WTC11 (cell line): ENCODE data around the gene ADAM8. TPM values are rescaled to one million over a fixed set of nuclear protein-coding genes. Genes with fewer than 3 reads are reported as not detected.

ENCODE experiments used
- ATAC-seq: fragments of 200-7000 bp; cut with Tn5 transposase; 2 replicates; pipeline ENCODE4 v1.10.0; 2021; ENCODE audit warnings: mild to moderate bottlenecking, moderate library complexity
- CTCF ChIA-PET: fragments of 300-600 bp; sonication (Branson Sonifier 250); formaldehyde crosslinking; loops from one replicate; lab custom pipeline; 2021; ENCODE audit warnings: antibody characterized with exemption; lab: Charles Lee
- POLR2A ChIA-PET: fragments of 350-600 bp; sonication (Branson Sonifier 250); formaldehyde crosslinking; loops from one replicate; lab custom pipeline; 2021; ENCODE audit warnings: antibody characterized with exemption; lab: Charles Lee
- DNase-seq: peaks from one replicate; pipeline ENCODE4 v3.0.0; 2021; ENCODE audit warnings: low spot score
- H3K27ac Mint-ChIP-seq: 2 replicates; pipeline ENCODE4 v1.8.0; 2021; ENCODE audit warnings: mixed read lengths
- H3K27me3 Mint-ChIP-seq: 2 replicates; pipeline ENCODE4 v1.8.0; 2021; ENCODE audit warnings: low read depth, mild to moderate bottlenecking, moderate library complexity, mixed read lengths
- H3K36me3 Mint-ChIP-seq: 2 replicates; pipeline ENCODE4 v1.8.0; 2021; ENCODE audit warnings: mixed read lengths
- H3K4me1 Mint-ChIP-seq: 2 replicates; pipeline ENCODE4 v1.8.0; 2022; ENCODE audit warnings: mixed read lengths
- H3K4me3 Mint-ChIP-seq: 2 replicates; pipeline ENCODE4 v1.8.0; 2021; ENCODE audit warnings: mild to moderate bottlenecking, moderate library complexity, mixed read lengths
- H3K9me3 Mint-ChIP-seq: 2 replicates; pipeline ENCODE4 v1.8.0; 2021; ENCODE audit warnings: mixed read lengths
- ATF6 ChIP-seq: sonication (generic); formaldehyde crosslinking; IDR thresholded peaks from 2 replicates; pipeline ENCODE4 v1.8.1; 2023; ENCODE audit warnings: mild to moderate bottlenecking, missing genetic modification reagents
- CDX4 ChIP-seq: fragments of 250-450 bp; sonication (Bioruptor Pico); IDR thresholded peaks from 2 replicates; pipeline ENCODE4 v1.9.0; 2021; ENCODE audit warnings: moderate library complexity, mild to moderate bottlenecking, inconsistent platforms, borderline replicate concordance
- E2F4 ChIP-seq: sonication (generic); formaldehyde crosslinking; IDR thresholded peaks from 2 replicates; pipeline ENCODE4 v1.8.1; 2022; ENCODE audit warnings: low read depth, mild to moderate bottlenecking, moderate library complexity, missing genetic modification reagents, borderline replicate concordance
- GABPB1 ChIP-seq: sonication (generic); formaldehyde crosslinking; IDR thresholded peaks from 2 replicates; pipeline ENCODE4 v1.8.1; 2023; ENCODE audit warnings: mild to moderate bottlenecking, missing genetic modification reagents
- JUN ChIP-seq: sonication (generic); formaldehyde crosslinking; IDR thresholded peaks from 2 replicates; pipeline ENCODE4 v1.8.0; 2023; ENCODE audit warnings: mild to moderate bottlenecking, missing genetic modification reagents
- KAT7 ChIP-seq: sonication (generic); formaldehyde crosslinking; IDR thresholded peaks from 2 replicates; pipeline ENCODE4 v1.8.1; 2023; ENCODE audit warnings: missing genetic modification reagents, mild to moderate bottlenecking, borderline replicate concordance
- MYBL2 ChIP-seq: sonication (generic); formaldehyde crosslinking; IDR thresholded peaks from 2 replicates; pipeline ENCODE4 v1.8.1; 2023; ENCODE audit warnings: mild to moderate bottlenecking, moderate library complexity, missing genetic modification reagents
- NFE2L1 ChIP-seq: sonication (generic); formaldehyde crosslinking; IDR thresholded peaks from 2 replicates; pipeline ENCODE4 v1.8.1; 2023; ENCODE audit warnings: missing genetic modification reagents
- OVOL2 ChIP-seq: fragments of 250-450 bp; sonication (Bioruptor Pico); IDR thresholded peaks from 2 replicates; pipeline ENCODE4 v1.9.0; 2021; ENCODE audit warnings: mild to moderate bottlenecking, borderline replicate concordance
- PRDM15 ChIP-seq: sonication (generic); formaldehyde crosslinking; IDR thresholded peaks from 2 replicates; pipeline ENCODE4 v1.8.0; 2022; ENCODE audit warnings: missing genetic modification reagents
- SMAD4 ChIP-seq: sonication (generic); formaldehyde crosslinking; IDR thresholded peaks from 2 replicates; pipeline ENCODE4 v1.8.0; 2022; ENCODE audit warnings: mild to moderate bottlenecking, missing genetic modification reagents
- SOX15 ChIP-seq: fragments of 250-450 bp; sonication (Bioruptor Pico); IDR thresholded peaks from 2 replicates; pipeline ENCODE4 v1.9.0; 2021; ENCODE audit warnings: mild to moderate bottlenecking
- ZNF281 ChIP-seq: sonication (generic); formaldehyde crosslinking; IDR thresholded peaks from 2 replicates; pipeline ENCODE4 v1.8.0; 2023; ENCODE audit warnings: mild to moderate bottlenecking, missing genetic modification reagents
- ZNF317 ChIP-seq: sonication (generic); formaldehyde crosslinking; IDR thresholded peaks from 2 replicates; pipeline ENCODE4 v1.8.1; 2023; ENCODE audit warnings: low read depth, mild to moderate bottlenecking, moderate library complexity, missing genetic modification reagents, borderline replicate concordance
- ZNF671 ChIP-seq: fragments of 250-450 bp; sonication (Bioruptor Pico); IDR thresholded peaks from 2 replicates; pipeline ENCODE4 v1.8.0; 2021; ENCODE audit warnings: mild to moderate bottlenecking
- total RNA-seq: library from RNA; stranded (reverse); gene quantifications from 3 replicates; pipeline ENCODE4 v1.2.3, GENCODE V29; 2021
- TF ChIP-seq, protein P1 (sequence below): sonication (generic); formaldehyde crosslinking; conservative IDR thresholded peaks from 2 replicates; pipeline ENCODE4 v1.8.1; 2023; ENCODE audit warnings: mild to moderate bottlenecking, low read depth, missing genetic modification reagents, moderate library complexity
- TF ChIP-seq, protein P2 (sequence below): sonication (generic); formaldehyde crosslinking; IDR thresholded peaks from 2 replicates; pipeline ENCODE4 v1.8.0; 2022; ENCODE audit warnings: mild to moderate bottlenecking, missing genetic modification reagents

The ADAM8 gene
- total RNA-seq, 1 experiment from 2014 or later = 7.2 TPM

- no peak for TF ChIP-seq PRDM15 (CRISPR knock-in tag)
- no peak for TF ChIP-seq ZNF671 (CRISPR knock-in tag)
- TF ChIP-seq, protein P1, sequence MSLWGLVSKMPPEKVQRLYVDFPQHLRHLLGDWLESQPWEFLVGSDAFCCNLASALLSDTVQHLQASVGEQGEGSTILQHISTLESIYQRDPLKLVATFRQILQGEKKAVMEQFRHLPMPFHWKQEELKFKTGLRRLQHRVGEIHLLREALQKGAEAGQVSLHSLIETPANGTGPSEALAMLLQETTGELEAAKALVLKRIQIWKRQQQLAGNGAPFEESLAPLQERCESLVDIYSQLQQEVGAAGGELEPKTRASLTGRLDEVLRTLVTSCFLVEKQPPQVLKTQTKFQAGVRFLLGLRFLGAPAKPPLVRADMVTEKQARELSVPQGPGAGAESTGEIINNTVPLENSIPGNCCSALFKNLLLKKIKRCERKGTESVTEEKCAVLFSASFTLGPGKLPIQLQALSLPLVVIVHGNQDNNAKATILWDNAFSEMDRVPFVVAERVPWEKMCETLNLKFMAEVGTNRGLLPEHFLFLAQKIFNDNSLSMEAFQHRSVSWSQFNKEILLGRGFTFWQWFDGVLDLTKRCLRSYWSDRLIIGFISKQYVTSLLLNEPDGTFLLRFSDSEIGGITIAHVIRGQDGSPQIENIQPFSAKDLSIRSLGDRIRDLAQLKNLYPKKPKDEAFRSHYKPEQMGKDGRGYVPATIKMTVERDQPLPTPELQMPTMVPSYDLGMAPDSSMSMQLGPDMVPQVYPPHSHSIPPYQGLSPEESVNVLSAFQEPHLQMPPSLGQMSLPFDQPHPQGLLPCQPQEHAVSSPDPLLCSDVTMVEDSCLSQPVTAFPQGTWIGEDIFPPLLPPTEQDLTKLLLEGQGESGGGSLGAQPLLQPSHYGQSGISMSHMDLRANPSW (CRISPR knock-in tag) = no peak
- no peak for TF ChIP-seq E2F4 (CRISPR knock-in tag)
- TF ChIP-seq NFE2L1 (CRISPR knock-in tag) = no peak
- TF ChIP-seq SMAD4 = no peak
- no peak for TF ChIP-seq ZNF317 (CRISPR knock-in tag)
- TF ChIP-seq MYBL2 (CRISPR knock-in tag) = no peak
- TF ChIP-seq ATF6 (CRISPR knock-in tag) = no peak
- no peak for TF ChIP-seq JUN (CRISPR knock-in tag)
Observed at GRCh38 chr10:133299224-133299623, 22.6 kb upstream of the ADAM8 start (continued).

- H3K36me3 Mint-ChIP-seq = peaks cover 63% of the 10 kb centered on the region
- H3K9me3 Mint-ChIP-seq = no peaks in the 10 kb centered on the region
- H3K27ac Mint-ChIP-seq = no peak overlapping the region
- no peaks in the 10 kb centered on the region for H3K27me3 Mint-ChIP-seq
- ATAC-seq = no peak
- DNase-seq = no peak
- no peaks in the 10 kb centered on the region for H3K4me1 Mint-ChIP-seq
- CTCF ChIA-PET = no interaction called here
- POLR2A ChIA-PET = no interaction called here
- no peak overlapping the region for H3K4me3 Mint-ChIP-seq
- TF ChIP-seq GABPB1 (CRISPR knock-in tag) = no peak
- no peak for TF ChIP-seq CDX4 (CRISPR knock-in tag)
- TF ChIP-seq OVOL2 (CRISPR knock-in tag) = no peak
- TF ChIP-seq KAT7 (CRISPR knock-in tag) = no peak
- TF ChIP-seq ZNF281 (CRISPR knock-in tag) = no peak
- TF ChIP-seq, protein P2, sequence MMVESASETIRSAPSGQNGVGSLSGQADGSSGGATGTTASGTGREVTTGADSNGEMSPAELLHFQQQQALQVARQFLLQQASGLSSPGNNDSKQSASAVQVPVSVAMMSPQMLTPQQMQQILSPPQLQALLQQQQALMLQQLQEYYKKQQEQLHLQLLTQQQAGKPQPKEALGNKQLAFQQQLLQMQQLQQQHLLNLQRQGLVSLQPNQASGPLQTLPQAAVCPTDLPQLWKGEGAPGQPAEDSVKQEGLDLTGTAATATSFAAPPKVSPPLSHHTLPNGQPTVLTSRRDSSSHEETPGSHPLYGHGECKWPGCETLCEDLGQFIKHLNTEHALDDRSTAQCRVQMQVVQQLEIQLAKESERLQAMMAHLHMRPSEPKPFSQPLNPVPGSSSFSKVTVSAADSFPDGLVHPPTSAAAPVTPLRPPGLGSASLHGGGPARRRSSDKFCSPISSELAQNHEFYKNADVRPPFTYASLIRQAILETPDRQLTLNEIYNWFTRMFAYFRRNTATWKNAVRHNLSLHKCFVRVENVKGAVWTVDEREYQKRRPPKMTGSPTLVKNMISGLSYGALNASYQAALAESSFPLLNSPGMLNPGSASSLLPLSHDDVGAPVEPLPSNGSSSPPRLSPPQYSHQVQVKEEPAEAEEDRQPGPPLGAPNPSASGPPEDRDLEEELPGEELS (CRISPR knock-in tag) = no peak
- no peak for TF ChIP-seq PRDM15 (CRISPR knock-in tag)
- TF ChIP-seq SOX15 (CRISPR knock-in tag) = no peak
Observed at GRCh38 chr10:133298466-133298865, 21.8 kb upstream of the ADAM8 start.
